SK-N-SH (cell line): ENCODE results near the gene LRRC1.

ENCODE experiments used
- CTCF ChIP-seq: fragments of 200-600 bp; sonication (generic); IDR thresholded peaks from 2 replicates; pipeline ENCODE4 v1.6.1; 2017; ENCODE audit warnings: antibody characterized with exemption, mild to moderate bottlenecking, moderate library complexity
- EP300 ChIP-seq, 2 experiments: IDR thresholded peaks; 2 replicates each; pipeline versions ENCODE4 v1.4.0 to v1.6.1; 2012; ENCODE audit warnings: borderline replicate concordance in 1 of 2, low read depth in 1 of 2, low read length in 1 of 2
- EZH2phosphoT487 ChIP-seq: fragments of 200-600 bp; sonication (generic); IDR thresholded peaks from 2 replicates; pipeline ENCODE4 v1.6.1; 2017; ENCODE audit warnings: low read depth, mixed run types, mild to moderate bottlenecking, antibody characterized with exemption, moderate library complexity, borderline replicate concordance
- FOXM1 ChIP-seq: IDR thresholded peaks from 2 replicates; pipeline ENCODE4 v1.4.0; 2012; ENCODE audit warnings: low read depth, mild to moderate bottlenecking
- GATA2 ChIP-seq: sonication (generic); formaldehyde crosslinking; IDR thresholded peaks from 2 replicates; pipeline ENCODE4 v1.5.0; 2020; ENCODE audit warnings: mild to moderate bottlenecking, missing genetic modification reagents
- NFIC ChIP-seq: IDR thresholded peaks from 2 replicates; pipeline ENCODE4 v1.4.0; 2012; ENCODE audit warnings: borderline replicate concordance
- POLR2AphosphoS5 ChIP-seq: IDR thresholded peaks from 2 replicates; pipeline ENCODE4 v1.6.1; 2012; ENCODE audit warnings: low read depth, low read length
- SIN3A ChIP-seq: IDR thresholded peaks from 2 replicates; pipeline ENCODE4 v1.6.1; 2012; ENCODE audit warnings: low read depth, mild to moderate bottlenecking, low read length, moderate library complexity, borderline replicate concordance
- SMC3 ChIP-seq: IDR thresholded peaks from 2 replicates; pipeline ENCODE4 v1.6.1; 2012; ENCODE audit warnings: low read depth, low read length, improper control_type of control experiment
- TAF1 ChIP-seq: IDR thresholded peaks from 2 replicates; pipeline ENCODE4 v1.6.1; 2012; ENCODE audit warnings: low read depth, mild to moderate bottlenecking, low read length, moderate library complexity, borderline replicate concordance
- TEAD4 ChIP-seq: IDR thresholded peaks from 2 replicates; pipeline ENCODE4 v1.4.0; 2012; ENCODE audit warnings: mild to moderate bottlenecking, borderline replicate concordance; ENCODE audit not compliant: insufficient read depth
- YY1 ChIP-seq: IDR thresholded peaks from 2 replicates; pipeline ENCODE4 v1.4.0; 2012; ENCODE audit warnings: low read depth, mild to moderate bottlenecking

- TF ChIP-seq GATA2 (no peak), CTCF (no peak), SIN3A (no peak), POLR2AphosphoS5 (no peak), TEAD4 (no peak), FOXM1 (no peak), EP300 (IDR thresholded peaks at IDR 0.05; ENCODE audit: borderline replicate concordance in 1 of 2, low read depth in 1 of 2, low read length in 1 of 2) (no peak), NFIC (no peak), TAF1 (no peak), YY1 (no peak), EZH2phosphoT487 (no peak), SMC3 (no peak)
Observed at GRCh38 chr6:53929041-53929820, 134.4 kb downstream of the LRRC1 start.
